H9 (cell line): ENCODE results near the gene KIAA2012. TPM values are rescaled to one million over a fixed set of nuclear protein-coding genes. Genes with fewer than 3 reads are reported as not detected.

Experiments used
- DNase-seq: peaks from one replicate; pipeline ENCODE4 v3.0.0-alpha.2; 2017
- H2AFZ ChIP-seq: one replicate; pipeline ENCODE4 v1.6.1; 2013; ENCODE audit warnings: mild to moderate bottlenecking, low read length, control low read depth, moderate library complexity
- H2AK5ac ChIP-seq: 2 replicates; pipeline ENCODE4 v1.6.1; 2013; ENCODE audit warnings: low read length, control low read depth, mixed read lengths; ENCODE audit not compliant: insufficient read length
- H2BK120ac ChIP-seq: one replicate; pipeline ENCODE4 v1.6.1; 2013; ENCODE audit warnings: low read depth, mild to moderate bottlenecking, low read length, control low read depth, inconsistent platforms; ENCODE audit not compliant: poor library complexity, severe bottlenecking
- H2BK12ac ChIP-seq: 2 replicates; pipeline ENCODE4 v1.6.1; 2013; ENCODE audit warnings: low read length, control low read depth, mixed read lengths, low read depth; ENCODE audit not compliant: insufficient read length
- H2BK15ac ChIP-seq: 2 replicates; pipeline ENCODE4 v1.6.1; 2013; ENCODE audit warnings: low read depth, low read length, control low read depth
- H2BK20ac ChIP-seq: one replicate; pipeline ENCODE4 v1.6.1; 2013; ENCODE audit warnings: low read depth, mild to moderate bottlenecking, low read length, control low read depth, inconsistent platforms; ENCODE audit not compliant: poor library complexity, severe bottlenecking
- H2BK5ac ChIP-seq: 2 replicates; pipeline ENCODE4 v1.6.1; 2013; ENCODE audit warnings: low read length, control low read depth, mixed read lengths; ENCODE audit not compliant: insufficient read length
- H3K14ac ChIP-seq: 2 replicates; pipeline ENCODE4 v1.6.1; 2013; ENCODE audit warnings: low read length, control low read depth; ENCODE audit not compliant: insufficient read depth
- H3K18ac ChIP-seq: 2 replicates; pipeline ENCODE4 v1.6.1; 2013; ENCODE audit warnings: low read depth, mild to moderate bottlenecking, mixed read lengths, low read length, control low read depth; ENCODE audit not compliant: insufficient read length
- H3K23ac ChIP-seq: 2 replicates; pipeline ENCODE4 v1.6.1; 2013; ENCODE audit warnings: low read length, control low read depth, mixed read lengths, low read depth; ENCODE audit not compliant: insufficient read length
- H3K23me2 ChIP-seq: 2 replicates; pipeline ENCODE4 v1.6.1; 2013; ENCODE audit warnings: low read depth, mild to moderate bottlenecking, mixed read lengths, low read length, control low read depth; ENCODE audit not compliant: insufficient read length, poor library complexity, severe bottlenecking
- H3K27ac ChIP-seq: 2 replicates; pipeline ENCODE4 v1.5.1; 2013; ENCODE audit warnings: low read length, control low read depth, mixed read lengths, low read depth; ENCODE audit not compliant: insufficient read length
- H3K27me3 ChIP-seq: 2 replicates; pipeline ENCODE4 v1.6.1; 2013; ENCODE audit warnings: low read length, control low read depth, inconsistent platforms; ENCODE audit not compliant: insufficient read depth
- H3K4ac ChIP-seq: 2 replicates; pipeline ENCODE4 v1.6.1; 2013; ENCODE audit warnings: low read depth, mild to moderate bottlenecking, control low read depth, inconsistent platforms, low read length, moderate library complexity
- H3K4me1 ChIP-seq: 2 replicates; pipeline ENCODE4 v1.6.1; 2013; ENCODE audit warnings: low read length, control low read depth, inconsistent platforms; ENCODE audit not compliant: insufficient read depth
- H3K4me2 ChIP-seq: 2 replicates; pipeline ENCODE4 v1.6.1; 2013; ENCODE audit warnings: low read length, control low read depth, mixed read lengths; ENCODE audit not compliant: insufficient read length, insufficient read depth
- H3K56ac ChIP-seq: 2 replicates; pipeline ENCODE4 v1.6.1; 2013; ENCODE audit warnings: low read depth, mild to moderate bottlenecking, mixed read lengths, low read length, control low read depth; ENCODE audit not compliant: insufficient read length
- H3K79me1 ChIP-seq: 2 replicates; pipeline ENCODE4 v1.6.1; 2013; ENCODE audit warnings: low read depth, mild to moderate bottlenecking, moderate library complexity, low read length, control low read depth, inconsistent platforms; ENCODE audit not compliant: insufficient read depth, poor library complexity, severe bottlenecking
- H3K79me2 ChIP-seq: 2 replicates; pipeline ENCODE4 v1.6.1; 2013; ENCODE audit warnings: low read length, control low read depth, inconsistent platforms; ENCODE audit not compliant: insufficient read depth
- H3K9ac ChIP-seq: 2 replicates; pipeline ENCODE4 v1.6.1; 2013; ENCODE audit warnings: low read length, control low read depth, mixed read lengths; ENCODE audit not compliant: insufficient read length; ENCODE audit errors: extremely low read depth
- H3K9me3 ChIP-seq: one replicate; pipeline ENCODE4 v1.6.1; 2013; ENCODE audit warnings: low read depth, low read length, inconsistent platforms; ENCODE audit not compliant: control insufficient read depth
- H3T11ph ChIP-seq: one replicate; pipeline ENCODE4 v1.6.1; 2013; ENCODE audit warnings: mild to moderate bottlenecking, low read length, control low read depth, inconsistent platforms
- H4K20me1 ChIP-seq: one replicate; pipeline ENCODE4 v1.6.1; 2013; ENCODE audit not compliant: control insufficient read depth, insufficient read length, insufficient read depth
- H4K5ac ChIP-seq: 2 replicates; pipeline ENCODE4 v1.6.1; 2013; ENCODE audit warnings: low read depth, mild to moderate bottlenecking, mixed read lengths, low read length, control low read depth; ENCODE audit not compliant: insufficient read length
- H4K8ac ChIP-seq: replicated peaks from 2 replicates; pipeline ENCODE4 v1.6.1; 2013; ENCODE audit warnings: low read length, control low read depth, mixed read lengths, low read depth; ENCODE audit not compliant: insufficient read length
- H4K91ac ChIP-seq: 2 replicates; pipeline ENCODE4 v1.6.1; 2013; ENCODE audit warnings: low read depth, mild to moderate bottlenecking, moderate library complexity, mixed read lengths, low read length, control low read depth; ENCODE audit not compliant: insufficient read length
- H3K27ac Mint-ChIP-seq, 3 experiments: 2 replicates in 2 of 3; 3 replicates in 1 of 3; pipeline ENCODE4 v1.8.0; 2020 to 2021; ENCODE audit warnings: mixed read lengths in 3 of 3, mild to moderate bottlenecking in 1 of 3, moderate library complexity in 1 of 3
- H3K27me3 Mint-ChIP-seq: 2 replicates; pipeline ENCODE4 v1.8.0; 2021; ENCODE audit warnings: low read depth, mild to moderate bottlenecking, moderate library complexity, mixed read lengths
- H3K36me3 Mint-ChIP-seq, 3 experiments: 2 replicates in 2 of 3; 3 replicates in 1 of 3; pipeline ENCODE4 v1.8.0; 2020 to 2021; ENCODE audit warnings: low read depth in 3 of 3, mixed read lengths in 3 of 3; ENCODE audit not compliant: insufficient read depth in 1 of 3
- H3K4me1 Mint-ChIP-seq, 2 experiments: 2 replicates each; pipeline ENCODE4 v1.8.0; 2020; ENCODE audit warnings: mixed read lengths in 2 of 2
- H3K4me3 Mint-ChIP-seq, 2 experiments: 2 replicates in 1 of 2; 3 replicates in 1 of 2; pipeline ENCODE4 v1.8.0; 2020 to 2021; ENCODE audit warnings: mild to moderate bottlenecking in 2 of 2, mixed read lengths in 2 of 2, moderate library complexity in 1 of 2
- H3K9me3 Mint-ChIP-seq, 2 experiments: 2 replicates in 1 of 2; 3 replicates in 1 of 2; pipeline ENCODE4 v1.8.0; 2020; ENCODE audit warnings: mild to moderate bottlenecking in 2 of 2, mixed read lengths in 2 of 2, moderate library complexity in 1 of 2
- CTCF ChIP-seq: fragments of 200-600 bp; sonication (generic); conservative IDR thresholded peaks from 3 replicates; pipeline ENCODE4 v1.8.0; 2021; ENCODE audit warnings: antibody characterized with exemption, mild to moderate bottlenecking
- WGBS: extraction: QIAGEN DNeasy Blood & Tissue Kit; methylation state at CpG from one replicate; pipeline ENCODE4 v1.1.7; 2013; ENCODE audit warnings: missing lambda C conversion rate, low lambda C conversion rate, mixed read lengths; ENCODE audit not compliant: insufficient read length; ENCODE audit errors: extremely low coverage; 5-methylcytosine and 5-hydroxymethylcytosine counted together
- total RNA-seq: library from RNA; stranded (reverse); gene quantifications from 2 replicates; pipeline ENCODE4 v1.2.1, GENCODE V29; 2021

Gene KIAA2012
- total RNA-seq, 1 experiment from 2014 or later = not detected

GRCh38 chr2:202031246-202031951 is 41.7 kb upstream of the KIAA2012 start:
- Histone ChIP-seq H2BK20ac (no peak overlapping the region), H3K4me1 (peaks cover 8% of the 10 kb centered on the region; the same call in 1 of the 2 replicates), H2AK5ac (no peak overlapping the region), H3K27ac (peak overlapping the region; percentile 89), H3K23me2 (peaks cover 8% of the 10 kb centered on the region), H3K79me1 (no peaks in the 10 kb centered on the region), H3K4me2 (peak overlapping the region; percentile 40), H3K14ac (no peak overlapping the region), H3K27me3 (peaks cover 2% of the 10 kb centered on the region; the same call in 1 of the 2 replicates), H2AFZ (no peak overlapping the region), H3K4ac (no peak overlapping the region), H3K56ac (no peak overlapping the region), H2BK120ac (no peak overlapping the region), H3K79me2 (peaks cover 26% of the 10 kb centered on the region; the same call in 1 of the 2 replicates), H4K8ac (no peak overlapping the region), H3T11ph (no peak overlapping the region), H3K9me3 (no peaks in the 10 kb centered on the region), H3K23ac (no peak overlapping the region), H4K20me1 (no peaks in the 10 kb centered on the region), H4K91ac (no peak overlapping the region), H4K5ac (no peak overlapping the region), H3K9ac (peak overlapping the region; percentile 22), H3K18ac (no peak overlapping the region), H2BK5ac (no peak overlapping the region), H2BK15ac (no peak overlapping the region), H2BK12ac (peak overlapping the region; percentile 35)
- peak overlapping the region; percentile 61 to 100 (median 100) for H3K27ac Mint-ChIP-seq
- TF ChIP-seq CTCF = no peak
- H3K4me1 Mint-ChIP-seq = peaks cover 31 to 46% of the 10 kb centered on the region in 2 experiments
- H3K36me3 Mint-ChIP-seq = peaks cover 0 to 6% (median 5%) of the 10 kb centered on the region in 3 experiments; a peak in 5 of 7 replicates
- no CpG with 5 or more reads among the region's 4 CpGs for WGBS
- DNase-seq = no peak
- peak overlapping the region in 1 of 2 experiments; percentile 99; a peak in 4 of 5 replicates for H3K4me3 Mint-ChIP-seq
- H3K27me3 Mint-ChIP-seq = peaks cover 3% of the 10 kb centered on the region; the same call in 1 of the 2 replicates
- peaks cover 0 to 4% of the 10 kb centered on the region in 2 experiments; a peak in 2 of 5 replicates for H3K9me3 Mint-ChIP-seq
